CD4-positive, alpha-beta T cell treated with Interleukin-17A for 1 hour (primary cell): ENCODE data around the gene ZNF615.
"Not testable (repeated sequence)": the region's sequence is repeated elsewhere in the genome, so short reads cannot be mapped to it uniquely, and the experiment has no call there.

Experiments
- DNase-seq: peaks from one replicate; pipeline ENCODE4 v3.0.0-alpha.2; 2020

The ZNF615 gene

DNA sequence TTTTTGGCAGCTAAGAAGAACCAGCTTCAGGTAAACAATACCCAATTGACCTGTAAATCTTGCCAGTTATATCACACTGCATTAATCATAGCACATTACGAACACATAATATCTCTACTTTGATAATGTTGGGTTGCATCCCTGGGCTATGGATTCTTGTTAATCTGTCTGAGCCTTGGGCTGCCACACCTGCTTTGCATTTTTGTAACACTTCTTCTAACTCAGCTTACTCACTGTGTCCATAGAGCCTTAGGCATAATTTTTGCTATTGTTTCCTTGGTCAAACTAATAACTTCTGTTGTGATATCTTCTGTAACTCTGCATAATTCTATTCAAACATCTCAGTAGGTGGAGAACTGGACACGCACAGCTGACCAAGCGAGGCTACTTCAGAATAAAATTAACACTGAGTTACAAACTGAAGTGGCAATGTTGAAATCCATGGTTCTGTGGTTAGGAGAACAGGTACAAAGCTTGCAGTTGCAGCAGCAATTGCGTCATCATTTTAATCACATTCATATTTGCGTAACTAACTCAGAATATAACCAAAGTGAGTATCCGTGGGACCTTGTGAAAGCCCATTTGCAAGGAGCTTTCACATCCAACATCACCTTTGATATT is 27.8 kb downstream of the ZNF615 start:
- no peak for DNase-seq

DNA sequence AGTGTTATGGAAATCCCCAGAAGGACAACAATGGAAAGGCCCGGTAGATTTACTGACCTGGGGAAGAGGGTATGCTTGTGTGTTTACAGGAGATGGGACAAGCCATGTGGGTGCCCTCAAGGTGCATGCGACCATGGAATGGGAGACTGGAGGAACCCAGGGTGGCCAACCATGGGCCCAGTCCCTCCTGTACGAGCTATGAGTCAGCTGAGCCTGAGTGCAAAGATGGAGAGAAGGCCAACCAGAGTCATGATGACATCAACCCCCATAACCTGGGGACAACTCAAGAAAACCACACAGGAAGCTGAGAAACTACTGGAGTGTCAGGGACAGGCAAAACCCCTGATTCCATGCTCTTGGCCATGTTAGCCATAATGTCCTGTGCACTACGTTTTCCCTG is 29.1 kb downstream of the ZNF615 start:
- no peak for DNase-seq

DNA sequence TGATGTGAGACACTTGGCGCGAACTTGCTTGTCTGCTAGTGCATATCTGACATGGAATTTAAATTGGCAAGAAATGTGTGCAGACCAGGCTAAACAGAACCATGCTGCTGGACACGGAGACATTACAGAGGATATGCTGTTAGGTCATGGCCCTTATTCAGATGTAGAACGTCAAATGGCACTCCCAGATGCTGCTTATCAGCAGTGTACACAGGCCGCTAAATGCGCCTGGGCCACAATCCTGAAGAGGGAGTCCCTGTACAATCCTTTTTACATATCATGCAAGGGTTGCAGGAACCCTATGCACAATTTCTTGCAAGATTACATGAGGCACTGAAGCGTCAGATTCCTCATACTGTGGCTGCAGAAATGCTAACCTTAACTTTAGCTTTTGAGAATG is 30.7 kb downstream of the ZNF615 start:
- no peak for DNase-seq

DNA sequence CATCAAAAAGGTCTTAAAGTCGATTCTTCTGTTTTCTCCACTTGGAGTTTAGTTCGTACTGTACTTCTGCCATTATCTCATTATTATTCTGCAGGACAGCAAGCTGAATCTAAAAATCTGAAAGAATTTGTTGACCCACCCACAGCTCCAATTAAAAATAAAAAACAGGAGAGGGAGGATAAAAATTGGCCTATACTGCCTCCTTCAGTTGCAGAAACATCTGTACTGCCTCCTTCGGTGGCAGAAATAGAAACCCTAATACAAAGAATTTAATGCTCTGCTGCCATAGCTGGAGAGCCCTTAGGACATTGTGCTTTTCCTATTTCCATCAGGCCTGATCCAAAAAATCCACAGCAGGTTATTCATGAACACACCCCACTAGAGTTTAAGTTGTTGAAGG is 31.2 kb downstream of the ZNF615 start:
- no peak for DNase-seq

DNA sequence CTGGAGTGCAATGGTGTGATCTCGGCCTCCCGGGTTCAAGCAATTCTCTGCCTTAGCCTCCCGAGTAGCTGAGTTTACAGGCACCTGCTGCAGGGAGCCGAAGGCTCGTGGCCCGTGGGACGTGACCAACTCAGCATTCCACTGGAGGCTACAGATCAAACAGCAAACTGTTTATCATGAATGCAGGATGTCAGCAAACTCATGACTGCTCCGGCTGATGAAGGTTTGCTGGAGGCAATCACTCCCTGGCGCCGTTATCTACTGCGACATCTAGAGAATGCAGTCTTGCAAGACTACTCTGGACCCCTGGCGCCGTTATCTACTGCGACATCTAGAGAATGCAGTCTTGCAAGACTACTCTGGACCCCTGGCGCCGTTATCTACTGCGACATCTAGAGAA is 32.2 kb downstream of the ZNF615 start:
- not testable (repeated sequence) for DNase-seq

DNA sequence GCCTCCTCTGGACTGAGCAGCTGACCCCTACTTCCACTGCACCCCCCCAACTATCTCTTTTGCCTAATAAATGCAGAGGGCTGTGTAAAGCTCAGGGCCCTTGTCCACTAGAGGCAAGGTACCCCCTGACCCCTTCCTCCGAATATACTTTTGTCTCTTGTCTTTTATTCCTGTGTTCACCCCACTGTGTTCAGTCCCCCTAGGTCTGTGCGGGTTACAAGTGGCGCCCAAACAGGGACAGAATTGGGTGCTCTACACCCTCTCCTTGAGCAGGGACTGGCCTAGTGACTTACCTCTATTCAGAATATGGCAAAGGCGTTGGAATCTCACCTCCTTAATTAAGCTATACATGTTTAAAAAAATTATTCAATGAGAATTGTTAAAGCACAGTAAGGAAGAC is 36.4 kb downstream of the ZNF615 start:
- peak; percentile 25 for DNase-seq

DNA sequence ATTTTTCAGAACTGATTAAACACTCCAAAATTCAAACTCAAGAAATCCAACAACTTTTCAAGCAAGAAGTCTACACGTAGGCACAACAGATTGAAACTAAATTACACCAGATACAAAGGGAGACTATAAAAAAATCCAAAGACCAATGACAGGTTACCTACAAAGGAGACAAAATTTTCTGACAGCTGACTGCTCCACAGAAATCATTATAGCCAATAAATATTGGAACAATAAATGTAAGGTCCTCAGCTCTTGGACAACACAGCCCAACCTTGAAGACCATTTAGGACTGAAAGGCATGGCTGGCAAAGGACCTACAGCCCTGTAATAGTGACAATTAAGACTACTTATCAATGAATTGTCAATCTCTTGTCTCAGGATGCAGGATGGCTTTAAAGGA is 37.3 kb downstream of the ZNF615 start:
- DNase-seq = no peak

DNA sequence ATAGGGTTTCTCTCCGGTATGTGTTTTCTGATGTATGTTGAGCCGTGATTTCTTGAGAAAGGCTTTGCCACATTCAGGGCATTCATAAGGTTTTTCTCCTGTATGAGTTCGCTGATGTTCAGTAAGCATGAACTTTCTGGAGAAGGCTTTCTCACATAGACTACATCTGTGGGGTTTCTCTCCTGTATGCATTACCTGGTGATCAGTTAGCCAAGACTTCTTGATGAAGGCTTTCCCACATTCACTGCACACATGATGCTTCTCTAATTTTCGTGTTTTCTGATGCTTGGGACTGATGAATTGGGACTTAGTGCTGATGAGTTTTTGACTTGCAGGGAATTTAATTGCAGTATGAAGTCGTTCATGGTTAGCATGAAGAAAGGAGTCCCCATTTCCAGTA is 42.4 kb downstream of the ZNF615 start:
- no peak for DNase-seq

DNA sequence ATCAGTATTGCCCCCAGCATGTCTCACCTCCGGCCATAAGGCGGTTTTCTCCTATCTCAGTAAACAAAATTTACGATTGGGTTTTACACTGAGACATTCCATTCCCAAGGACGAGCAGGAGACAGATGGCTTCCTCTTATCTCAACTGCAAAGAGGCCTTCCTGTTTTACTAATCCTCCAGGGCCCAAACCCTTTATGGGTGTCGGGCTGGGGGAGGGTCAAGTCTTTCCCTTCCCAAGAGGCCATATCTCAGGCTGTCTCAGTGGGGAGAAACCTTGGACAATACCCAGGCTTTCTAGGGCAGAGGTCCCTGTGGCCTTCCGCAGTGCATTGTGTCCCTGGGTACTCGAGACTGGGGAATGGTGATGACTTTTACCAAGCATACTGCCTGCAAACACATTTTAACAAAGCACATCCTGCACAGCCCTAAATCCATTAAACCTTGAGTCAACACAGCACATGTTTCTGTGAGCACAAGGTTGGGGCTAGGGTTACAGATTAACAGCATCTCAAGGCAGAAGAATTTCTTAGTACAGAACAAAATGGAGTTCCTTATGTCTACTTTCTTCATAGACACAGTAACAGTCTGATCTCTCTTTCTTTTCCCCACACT is 47.3 kb downstream of the ZNF615 start:
- not testable (repeated sequence) for DNase-seq

DNA sequence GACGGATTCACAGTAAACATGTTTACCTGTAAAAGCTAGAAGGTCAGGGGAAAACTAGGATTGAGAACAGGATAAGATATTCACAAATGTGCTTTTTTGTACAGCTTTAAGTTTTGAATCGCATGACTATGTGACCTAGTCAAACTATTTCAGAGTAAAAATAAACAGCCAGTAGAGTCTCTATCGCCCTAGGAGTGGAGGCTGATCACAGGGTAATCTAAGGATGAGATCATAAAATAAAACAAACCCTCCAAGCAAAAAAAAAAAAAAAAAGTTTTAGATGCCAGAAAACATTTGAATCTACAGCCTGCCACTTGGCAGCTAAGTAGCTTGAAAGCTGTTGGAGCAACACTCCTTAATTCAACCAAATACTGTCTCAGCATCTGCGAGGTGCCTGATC is 48.2 kb downstream of the ZNF615 start:
- no peak for DNase-seq

DNA sequence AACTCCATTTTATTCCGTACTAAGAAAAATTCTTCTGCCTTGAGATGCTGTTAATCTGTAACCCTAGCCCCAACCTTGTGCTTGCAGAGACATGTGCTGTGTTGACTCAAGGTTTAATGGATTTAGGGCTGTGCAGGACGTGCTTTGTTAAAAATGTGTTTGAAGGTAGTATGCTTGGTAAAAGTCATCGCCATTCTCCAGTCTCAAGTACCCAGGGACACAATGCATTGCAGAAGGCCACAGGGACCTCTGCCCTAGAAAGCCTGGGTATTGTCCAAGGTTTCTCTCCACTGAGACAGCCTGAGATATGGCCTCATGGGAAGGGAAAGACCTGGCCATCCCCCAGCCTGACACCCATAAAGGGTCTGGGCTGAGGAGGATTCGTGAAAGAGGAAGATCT is 50.2 kb downstream of the ZNF615 start:
- DNase-seq = not testable (repeated sequence)

DNA sequence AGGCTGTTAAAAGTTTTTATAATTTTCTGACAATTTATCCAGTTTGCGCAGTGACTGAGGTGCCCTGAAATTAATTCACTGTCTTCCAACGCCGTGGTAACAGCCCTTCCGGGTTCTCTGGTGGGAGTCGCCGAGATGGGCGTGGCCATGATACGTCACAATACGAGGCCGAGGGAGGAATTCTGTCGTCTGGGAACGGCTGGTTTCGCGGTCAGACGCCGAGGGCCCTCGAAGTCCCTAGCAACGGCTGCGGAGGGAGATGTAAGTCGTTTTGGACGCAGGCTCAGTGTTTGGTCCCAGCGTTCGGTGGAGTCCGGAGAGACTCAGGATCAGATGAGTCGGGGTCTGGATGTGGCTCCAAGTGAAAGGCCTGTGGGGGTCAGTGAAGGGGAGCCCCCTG is 59.0 kb downstream of the ZNF615 start:
- DNase-seq = no peak

DNA sequence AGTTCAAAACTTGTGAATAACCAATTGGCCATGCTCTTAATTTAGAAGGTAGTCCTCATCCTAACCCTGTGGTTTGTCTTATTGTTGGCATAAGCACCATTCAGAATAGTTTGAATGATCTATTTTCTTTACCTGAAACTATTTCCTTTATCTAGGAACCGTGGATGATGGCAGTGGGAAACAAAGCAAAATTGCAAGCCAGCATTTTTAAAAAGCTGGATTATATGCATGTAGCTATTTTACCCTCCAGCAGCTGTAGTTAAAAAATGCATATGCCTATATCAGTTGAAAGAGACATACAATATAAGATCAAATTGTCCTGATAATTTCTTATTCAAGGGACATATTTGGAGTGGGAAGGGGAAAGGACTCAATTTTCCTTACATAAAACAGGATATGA is 61.4 kb downstream of the ZNF615 start:
- no peak for DNase-seq

DNA sequence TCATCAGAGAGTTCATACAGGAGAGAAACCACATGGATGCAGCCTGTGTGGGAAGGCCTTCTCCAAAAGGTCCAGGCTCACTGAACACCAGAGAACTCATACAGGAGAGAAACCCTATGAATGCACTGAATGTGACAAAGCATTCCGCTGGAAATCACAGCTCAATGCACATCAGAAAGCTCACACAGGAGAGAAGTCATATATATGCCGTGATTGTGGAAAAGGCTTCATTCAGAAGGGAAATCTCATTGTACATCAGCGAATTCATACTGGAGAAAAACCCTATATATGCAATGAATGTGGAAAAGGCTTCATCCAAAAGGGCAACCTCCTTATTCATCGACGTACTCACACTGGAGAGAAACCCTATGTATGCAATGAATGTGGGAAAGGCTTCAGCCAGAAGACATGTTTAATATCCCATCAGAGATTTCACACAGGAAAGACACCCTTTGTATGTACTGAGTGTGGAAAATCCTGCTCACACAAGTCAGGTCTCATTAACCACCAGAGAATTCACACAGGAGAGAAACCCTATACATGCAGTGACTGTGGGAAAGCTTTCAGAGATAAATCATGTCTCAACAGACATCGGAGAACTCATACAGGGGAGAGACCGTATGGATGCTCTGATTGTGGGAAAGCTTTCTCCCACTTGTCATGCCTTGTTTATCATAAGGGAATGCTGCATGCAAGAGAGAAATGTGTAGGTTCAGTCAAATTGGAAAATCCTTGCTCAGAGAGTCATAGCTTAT is 63.0 kb downstream of the ZNF615 start:
- no peak for DNase-seq
